Upper lobe of left lung (tissue), 4 donors: ENCODE measurements around the gene GUCA2A.

Experiments used
- EP300 ChIP-seq, 4 donors: sonication (generic); formaldehyde crosslinking; IDR thresholded peaks; one replicate each; pipeline ENCODE4 v1.5.1; 2017; ENCODE audit warnings: antibody characterized with exemption in 4 of 4, control low read depth in 2 of 4
- POLR2A ChIP-seq, 4 donors: fragments of 450-650 bp; IDR thresholded peaks; one replicate each; pipeline ENCODE4 v1.5.1; 2016 to 2017; ENCODE audit warnings: antibody characterized with exemption in 4 of 4, mild to moderate bottlenecking in 2 of 4
- POLR2AphosphoS5 ChIP-seq, 2 donors: sonication (generic); formaldehyde crosslinking; IDR thresholded peaks; one replicate each; pipeline ENCODE4 v1.5.1; 2017; ENCODE audit warnings: antibody characterized with exemption in 2 of 2
- TF ChIP-seq, protein P1 (sequence below), 6 experiments: fragments of 450-650 bp in 4 of 6; fragments of 200-600 bp in 2 of 6; sonication (generic) in 2 of 6; IDR thresholded peaks; one replicate each; pipeline ENCODE4 v1.5.1; 2016 to 2019; ENCODE audit warnings: antibody characterized with exemption in 6 of 6

DNA sequence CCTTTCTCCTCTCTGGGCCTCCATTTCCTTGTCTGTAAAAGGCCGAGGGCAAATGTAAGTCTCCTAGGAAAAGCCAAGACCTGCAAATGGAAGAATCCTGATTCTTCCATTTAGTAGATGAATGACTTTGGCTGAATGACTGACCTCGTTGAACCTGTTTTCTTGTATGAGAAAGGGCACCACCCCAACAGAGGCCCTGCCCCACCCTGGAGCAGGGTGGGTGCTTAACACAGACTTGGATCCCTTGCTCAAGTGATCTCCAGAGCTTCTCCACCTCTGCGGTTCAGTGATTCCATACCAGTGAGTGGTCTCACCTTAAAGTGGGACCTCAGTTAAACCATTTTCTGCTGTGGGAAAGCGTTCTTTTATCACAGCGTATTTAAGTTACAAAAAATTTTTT lies 50.3 kb downstream of the GUCA2A start:
- TF ChIP-seq POLR2A (IDR thresholded peaks at IDR 0.05) (no peak), POLR2AphosphoS5 (IDR thresholded peaks at IDR 0.05) (no peak), EP300 (IDR thresholded peaks at IDR 0.05) (no peak)
- TF ChIP-seq, protein P1, sequence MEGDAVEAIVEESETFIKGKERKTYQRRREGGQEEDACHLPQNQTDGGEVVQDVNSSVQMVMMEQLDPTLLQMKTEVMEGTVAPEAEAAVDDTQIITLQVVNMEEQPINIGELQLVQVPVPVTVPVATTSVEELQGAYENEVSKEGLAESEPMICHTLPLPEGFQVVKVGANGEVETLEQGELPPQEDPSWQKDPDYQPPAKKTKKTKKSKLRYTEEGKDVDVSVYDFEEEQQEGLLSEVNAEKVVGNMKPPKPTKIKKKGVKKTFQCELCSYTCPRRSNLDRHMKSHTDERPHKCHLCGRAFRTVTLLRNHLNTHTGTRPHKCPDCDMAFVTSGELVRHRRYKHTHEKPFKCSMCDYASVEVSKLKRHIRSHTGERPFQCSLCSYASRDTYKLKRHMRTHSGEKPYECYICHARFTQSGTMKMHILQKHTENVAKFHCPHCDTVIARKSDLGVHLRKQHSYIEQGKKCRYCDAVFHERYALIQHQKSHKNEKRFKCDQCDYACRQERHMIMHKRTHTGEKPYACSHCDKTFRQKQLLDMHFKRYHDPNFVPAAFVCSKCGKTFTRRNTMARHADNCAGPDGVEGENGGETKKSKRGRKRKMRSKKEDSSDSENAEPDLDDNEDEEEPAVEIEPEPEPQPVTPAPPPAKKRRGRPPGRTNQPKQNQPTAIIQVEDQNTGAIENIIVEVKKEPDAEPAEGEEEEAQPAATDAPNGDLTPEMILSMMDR (IDR thresholded peaks at IDR 0.05) = no peak
